Liver (tissue), 3 donors: ENCODE measurements around the gene RIN1.

Source experiments
- CTCF ChIP-seq: fragments of 150-350 bp; IDR thresholded peaks from 2 replicates; pipeline ENCODE4 v1.5.1; 2017; ENCODE audit warnings: improper control_type of control experiment, low read depth, low read length; ENCODE audit not compliant: missing input control
- EGR1 ChIP-seq, 2 donors: IDR thresholded peaks; 2 replicates each; pipeline ENCODE4 v1.6.1; 2016 to 2018; ENCODE audit warnings: antibody characterized with exemption in 2 of 2, low read depth in 2 of 2
- FOXA1 ChIP-seq: IDR thresholded peaks from 2 replicates; pipeline ENCODE4 v1.6.1; 2016; ENCODE audit warnings: antibody characterized with exemption
- HNF4G ChIP-seq: IDR thresholded peaks from 2 replicates; pipeline ENCODE4 v1.6.1; 2016; ENCODE audit warnings: antibody characterized with exemption
- JUND ChIP-seq, 2 donors: IDR thresholded peaks; 2 replicates each; pipeline ENCODE4 v1.6.1; 2016; ENCODE audit warnings: antibody characterized with exemption in 2 of 2
- NR2F2 ChIP-seq: IDR thresholded peaks from 2 replicates; pipeline ENCODE4 v1.6.1; 2016; ENCODE audit warnings: antibody characterized with exemption
- RAD21 ChIP-seq, 2 donors: IDR thresholded peaks; 2 replicates each; pipeline ENCODE4 v1.6.1; 2016; ENCODE audit warnings: antibody characterized with exemption in 2 of 2, mild to moderate bottlenecking in 2 of 2
- REST ChIP-seq: IDR thresholded peaks from 2 replicates; pipeline ENCODE4 v1.6.1; 2016; ENCODE audit warnings: antibody characterized with exemption, mild to moderate bottlenecking
- SP1 ChIP-seq: IDR thresholded peaks from 2 replicates; pipeline ENCODE4 v1.6.1; 2018; ENCODE audit warnings: antibody characterized with exemption, mild to moderate bottlenecking
- TAF1 ChIP-seq: conservative IDR thresholded peaks from 2 replicates; pipeline ENCODE4 v1.6.1; 2016; ENCODE audit warnings: antibody characterized with exemption, mild to moderate bottlenecking
- YY1 ChIP-seq: IDR thresholded peaks from 2 replicates; pipeline ENCODE4 v1.6.1; 2016; ENCODE audit warnings: antibody characterized with exemption, mild to moderate bottlenecking
- ZBTB33 ChIP-seq: IDR thresholded peaks from 2 replicates; pipeline ENCODE4 v1.6.1; 2016; ENCODE audit warnings: antibody characterized with exemption
- TF ChIP-seq, protein P1 (sequence below): IDR thresholded peaks from 2 replicates; pipeline ENCODE4 v1.6.1; 2016; ENCODE audit warnings: antibody characterized with exemption
- TF ChIP-seq, protein P2 (sequence below): IDR thresholded peaks from 2 replicates; pipeline ENCODE4 v1.6.1; 2016; ENCODE audit warnings: antibody characterized with exemption
- donor health status: healthy.
- donor health status: healthy.

DNA sequence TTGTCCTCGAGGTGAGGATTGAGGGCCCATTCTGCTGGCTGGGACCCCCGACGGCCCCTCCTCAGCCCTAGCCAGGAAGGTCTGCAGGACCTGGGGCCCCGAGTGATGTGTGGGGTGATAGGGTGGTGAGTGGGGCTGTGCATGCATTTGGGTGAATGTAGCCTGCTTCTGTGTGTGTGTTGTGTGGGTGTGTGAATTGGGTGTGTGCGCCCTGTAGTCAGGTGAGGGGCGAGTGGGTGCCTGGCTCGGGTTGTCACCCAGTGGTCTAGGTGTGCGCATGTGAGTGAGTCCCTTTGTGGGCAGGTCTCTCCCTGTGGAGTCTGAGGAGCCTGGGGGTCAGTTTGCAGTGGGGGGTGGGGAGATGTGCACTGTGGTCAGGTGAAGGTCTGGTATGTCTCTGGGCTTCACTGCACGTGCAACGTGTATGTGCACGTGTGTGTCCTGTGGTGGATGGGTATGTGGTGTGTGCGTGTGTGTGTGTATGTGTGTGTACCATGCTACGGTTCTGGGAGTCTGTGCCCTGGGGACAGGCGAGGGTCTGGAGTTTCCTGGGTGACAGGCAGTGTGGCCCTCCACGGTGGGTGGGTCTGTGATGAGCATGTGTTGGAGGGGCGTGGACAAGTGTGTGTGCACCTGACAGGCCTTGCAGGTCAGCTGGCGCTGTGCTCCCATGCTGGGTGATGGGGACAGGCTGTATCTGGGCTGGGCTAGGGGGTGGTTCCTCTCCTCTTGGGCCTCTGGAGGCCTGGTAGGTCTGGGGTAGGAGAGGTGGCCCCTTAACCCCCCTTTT is 43.5 kb downstream of the RIN1 start:
- no peak for TF ChIP-seq CTCF
- TF ChIP-seq ZBTB33, result no peak
- no peak for TF ChIP-seq RAD21 (IDR thresholded peaks at IDR 0.05)
- TF ChIP-seq, protein P1, sequence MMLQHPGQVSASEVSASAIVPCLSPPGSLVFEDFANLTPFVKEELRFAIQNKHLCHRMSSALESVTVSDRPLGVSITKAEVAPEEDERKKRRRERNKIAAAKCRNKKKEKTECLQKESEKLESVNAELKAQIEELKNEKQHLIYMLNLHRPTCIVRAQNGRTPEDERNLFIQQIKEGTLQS, result no peak
- no peak for TF ChIP-seq TAF1
- TF ChIP-seq SP1, result no peak
- TF ChIP-seq JUND (IDR thresholded peaks at IDR 0.05), result no peak
- no peak for TF ChIP-seq HNF4G
- TF ChIP-seq EGR1 (IDR thresholded peaks at IDR 0.05; ENCODE audit: low read depth in 2 of 2), result no peak
- TF ChIP-seq, protein P2, sequence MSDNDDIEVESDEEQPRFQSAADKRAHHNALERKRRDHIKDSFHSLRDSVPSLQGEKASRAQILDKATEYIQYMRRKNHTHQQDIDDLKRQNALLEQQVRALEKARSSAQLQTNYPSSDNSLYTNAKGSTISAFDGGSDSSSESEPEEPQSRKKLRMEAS, result no peak
- no peak for TF ChIP-seq NR2F2
- no peak for TF ChIP-seq REST
- no peak for TF ChIP-seq FOXA1
- no peak for TF ChIP-seq YY1
